CD4-positive, alpha-beta T cell (primary cell): Measurements from ENCODE around the gene SPINK2. TPM values are rescaled to one million over a fixed set of nuclear protein-coding genes. Genes with fewer than 3 reads are reported as not detected.

Experiments
- ATAC-seq: fragments of 200-7000 bp; cut with Tn5 transposase; one replicate; pipeline ENCODE4 v1.10.0; 2022; ENCODE audit warnings: mild to moderate bottlenecking; ENCODE audit not compliant: poor library complexity
- CTCF ChIA-PET: fragments of 350-600 bp; sonication (Branson Sonifier 250); formaldehyde crosslinking; loops from one replicate; lab custom pipeline; 2021; ENCODE audit warnings: antibody characterized with exemption, inconsistent platforms; lab: Charles Lee
- POLR2A ChIA-PET: fragments of 350-600 bp; sonication (Branson Sonifier 250); formaldehyde crosslinking; loops from one replicate; lab custom pipeline; 2021; ENCODE audit warnings: antibody characterized with exemption, inconsistent platforms; lab: Charles Lee
- DNase-seq, 14 experiments: peaks; one replicate each; pipeline ENCODE4 v3.0.0-alpha.2; 2013 to 2020; ENCODE audit warnings: mixed read lengths in 2 of 14
- H3K27ac ChIP-seq, 2 donors: one replicate each; pipeline versions ENCODE4 v1.5.1 to v1.7.0; 2013; ENCODE audit warnings: low read length in 2 of 2, low read depth in 1 of 2, mild to moderate bottlenecking in 1 of 2
- H3K27me3 ChIP-seq, 2 experiments: 1 replicate in 1 of 2; 2 replicates in 1 of 2; pipeline versions ENCODE4 v1.6.1 to v1.7.0; 2013; ENCODE audit warnings: low read length in 2 of 2, control low read depth in 1 of 2, mild to moderate bottlenecking in 1 of 2, moderate library complexity in 1 of 2; ENCODE audit not compliant: insufficient read depth in 2 of 2, control insufficient read depth in 1 of 2
- H3K36me3 ChIP-seq: one replicate; pipeline ENCODE4 v1.6.1; 2013; ENCODE audit warnings: low read length, control low read depth; ENCODE audit not compliant: insufficient read depth
- H3K4me1 ChIP-seq: one replicate; pipeline ENCODE4 v1.6.1; 2013; ENCODE audit warnings: low read length, control low read depth; ENCODE audit not compliant: insufficient read depth
- H3K4me3 ChIP-seq: one replicate; pipeline ENCODE4 v1.5.1; 2013; ENCODE audit warnings: mild to moderate bottlenecking, low read length, moderate library complexity
- H3K9me3 ChIP-seq, 2 experiments: 1 replicate in 1 of 2; 2 replicates in 1 of 2; pipeline versions ENCODE4 v1.6.1 to v1.7.0; 2013; ENCODE audit warnings: low read length in 2 of 2, mild to moderate bottlenecking in 2 of 2, control low read depth in 1 of 2, moderate library complexity in 1 of 2; ENCODE audit not compliant: control insufficient read depth in 1 of 2, insufficient read depth in 1 of 2
- H3K27ac Mint-ChIP-seq: one replicate; pipeline ENCODE4 v1.8.0; 2020; ENCODE audit warnings: mixed read lengths
- H3K27me3 Mint-ChIP-seq: one replicate; pipeline ENCODE4 v1.8.0; 2021; ENCODE audit warnings: mixed read lengths
- H3K36me3 Mint-ChIP-seq: one replicate; pipeline ENCODE4 v1.8.0; 2021; ENCODE audit warnings: low read depth, mixed read lengths
- H3K4me1 Mint-ChIP-seq: one replicate; pipeline ENCODE4 v1.8.0; 2021; ENCODE audit warnings: low read depth, mixed read lengths
- H3K4me3 Mint-ChIP-seq: one replicate; pipeline ENCODE4 v1.8.0; 2020; ENCODE audit warnings: mild to moderate bottlenecking, mixed read lengths
- H3K9me3 Mint-ChIP-seq: one replicate; pipeline ENCODE4 v1.8.0; 2020; ENCODE audit warnings: mixed read lengths
- intact Hi-C, 2 experiments: fragments of 100-400 bp; cut with DNase I in 1 of 2; cut with micrococcal nuclease in 1 of 2; formaldehyde crosslinking; loops; one replicate each; pipeline versions ENCODE4 v1.15.1 to v1.9.0; 2023 to 2025; cut with DNase I, micrococcal nuclease
- total RNA-seq, 174 experiments: library from RNA in 2 of 174; stranded (reverse) in 2 of 174; gene quantifications; one replicate each; pipeline ENCODE4 v1.2.3 and lab custom pipeline; 2021 to 2026
- TF ChIP-seq, protein P1 (sequence below): fragments of 200-600 bp; IDR thresholded peaks from one replicate; pipeline ENCODE4 v1.8.0; 2022; ENCODE audit warnings: antibody characterized with exemption, mild to moderate bottlenecking

The SPINK2 gene
- total RNA-seq, 2 experiments from 2014 or later: 4.0 to 5.2 TPM

DNA sequence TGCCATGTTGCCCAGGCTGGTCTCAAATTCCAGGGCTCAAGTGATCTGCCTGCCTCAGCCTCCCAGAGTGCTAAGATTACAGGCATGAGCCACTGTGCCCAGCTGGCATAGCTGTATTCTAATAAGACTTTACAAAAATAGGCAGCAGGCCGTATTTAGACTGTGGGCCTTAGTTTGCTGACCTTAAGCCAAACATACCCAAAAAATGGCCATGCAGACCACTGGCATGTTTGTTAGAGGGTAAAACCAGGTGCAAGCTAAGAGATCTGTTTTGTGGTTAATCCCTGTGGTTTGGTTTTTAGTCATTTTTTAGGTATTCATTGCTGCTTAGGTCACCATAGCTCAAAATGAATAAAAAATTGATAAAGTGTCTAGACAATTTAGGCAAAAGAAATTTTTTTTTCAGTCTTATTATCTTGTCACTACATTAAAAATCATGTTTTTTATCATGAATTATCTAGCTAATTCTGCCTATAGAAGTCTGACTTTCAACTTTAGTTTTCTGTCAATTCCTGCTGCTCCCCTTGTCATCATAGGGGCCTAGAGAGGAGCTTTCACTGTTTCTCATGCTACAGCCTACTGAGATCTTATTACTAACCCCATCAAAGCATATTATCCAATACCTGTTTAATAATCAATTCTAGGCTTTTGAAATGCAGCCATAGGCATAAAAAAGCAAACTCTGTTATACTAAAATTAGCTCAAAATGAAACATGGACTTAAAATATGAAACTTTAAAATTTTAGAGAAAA is 7.5 kb upstream of the SPINK2 start:
- Histone ChIP-seq H3K27ac (no peak overlapping the region), H3K27me3 (no peaks in the 10 kb centered on the region), H3K4me3 (no peak overlapping the region), H3K9me3 (no peaks in the 10 kb centered on the region), H3K4me1 (no peaks in the 10 kb centered on the region), H3K36me3 (no peaks in the 10 kb centered on the region)
- H3K4me1 Mint-ChIP-seq: no peaks in the 10 kb centered on the region
- DNase-seq (no peak), ATAC-seq (no peak)
- no peaks in the 10 kb centered on the region for H3K27me3 Mint-ChIP-seq
- ChIA-PET POLR2A (interaction anchor here (0.7 kb wide), 1 partner anchor 78 kb away, joined by 3 read pairs; the partner anchor contains the start of gene REST), CTCF (interaction anchor here (0.7 kb wide), 1 partner anchor 13 kb away, joined by 3 read pairs; no protein-coding TSS in a partner anchor)
- intact Hi-C loops: no loop called here
- H3K9me3 Mint-ChIP-seq: no peaks in the 10 kb centered on the region
- TF ChIP-seq, protein P1, sequence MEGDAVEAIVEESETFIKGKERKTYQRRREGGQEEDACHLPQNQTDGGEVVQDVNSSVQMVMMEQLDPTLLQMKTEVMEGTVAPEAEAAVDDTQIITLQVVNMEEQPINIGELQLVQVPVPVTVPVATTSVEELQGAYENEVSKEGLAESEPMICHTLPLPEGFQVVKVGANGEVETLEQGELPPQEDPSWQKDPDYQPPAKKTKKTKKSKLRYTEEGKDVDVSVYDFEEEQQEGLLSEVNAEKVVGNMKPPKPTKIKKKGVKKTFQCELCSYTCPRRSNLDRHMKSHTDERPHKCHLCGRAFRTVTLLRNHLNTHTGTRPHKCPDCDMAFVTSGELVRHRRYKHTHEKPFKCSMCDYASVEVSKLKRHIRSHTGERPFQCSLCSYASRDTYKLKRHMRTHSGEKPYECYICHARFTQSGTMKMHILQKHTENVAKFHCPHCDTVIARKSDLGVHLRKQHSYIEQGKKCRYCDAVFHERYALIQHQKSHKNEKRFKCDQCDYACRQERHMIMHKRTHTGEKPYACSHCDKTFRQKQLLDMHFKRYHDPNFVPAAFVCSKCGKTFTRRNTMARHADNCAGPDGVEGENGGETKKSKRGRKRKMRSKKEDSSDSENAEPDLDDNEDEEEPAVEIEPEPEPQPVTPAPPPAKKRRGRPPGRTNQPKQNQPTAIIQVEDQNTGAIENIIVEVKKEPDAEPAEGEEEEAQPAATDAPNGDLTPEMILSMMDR: no peak
- H3K27ac Mint-ChIP-seq: no peak overlapping the region
- no peaks in the 10 kb centered on the region for H3K36me3 Mint-ChIP-seq
- no peak overlapping the region for H3K4me3 Mint-ChIP-seq

DNA sequence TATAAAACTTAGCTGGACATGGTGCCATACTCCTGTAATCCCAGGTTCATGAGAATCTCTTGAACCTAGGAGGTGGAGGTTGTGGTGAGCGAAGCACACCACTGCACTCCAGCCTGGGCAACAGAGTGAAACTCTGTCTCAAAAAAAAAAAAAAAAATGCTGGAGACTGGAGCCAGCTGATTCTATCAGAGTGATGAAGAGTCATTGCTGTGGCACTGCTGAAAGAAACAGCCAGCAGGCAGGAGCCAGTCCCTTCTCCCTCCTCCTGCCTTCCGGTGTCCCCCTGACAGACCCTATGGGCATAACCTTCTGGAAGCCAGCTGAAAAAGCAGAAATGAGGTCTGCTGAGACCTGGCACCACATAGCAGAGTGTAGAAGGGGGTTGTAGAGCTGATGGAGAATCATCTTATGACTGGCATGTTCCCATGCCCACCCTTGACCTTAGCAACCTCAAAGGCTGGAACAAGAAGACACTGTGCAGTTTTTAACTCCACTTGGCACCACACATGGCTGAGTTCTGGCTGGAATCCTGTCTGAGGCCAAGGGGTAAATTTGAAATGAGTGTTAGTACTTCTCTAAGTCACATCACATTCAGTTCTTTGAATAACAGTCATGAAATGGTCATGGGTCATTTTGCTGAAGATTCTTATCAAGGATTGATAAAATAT is 2.6 kb upstream of the SPINK2 start:
- intact Hi-C loops: loop anchor here (5.0 kb wide), 3 partner anchors 83 to 387 kb away; partner anchors contain the start of genes PAICS (in 1 of the 2), PPAT (in 1 of the 2) and REST (in 1 of the 2)
- peaks cover 17% of the 10 kb centered on the region for H3K4me1 ChIP-seq
- ChIA-PET POLR2A (no interaction called here), CTCF (interaction anchor here (0.7 to 1.7 kb wide), 2 partner anchors 13 to 248 kb away, joined by 3 to 4 read pairs; no protein-coding TSS in a partner anchor)
- no peak overlapping the region for H3K4me3 Mint-ChIP-seq
- H3K9me3 Mint-ChIP-seq: no peaks in the 10 kb centered on the region
- no peaks in the 10 kb centered on the region for H3K36me3 Mint-ChIP-seq
- no peaks in the 10 kb centered on the region for H3K36me3 ChIP-seq
- no peak overlapping the region for H3K4me3 ChIP-seq
- H3K4me1 Mint-ChIP-seq: peaks cover 19% of the 10 kb centered on the region
- H3K27ac Mint-ChIP-seq: no peak overlapping the region
- TF ChIP-seq, protein P1: no peak
- H3K27ac ChIP-seq: no peak overlapping the region
- DNase-seq: no peak
- H3K9me3 ChIP-seq: no peaks in the 10 kb centered on the region
- no peak for ATAC-seq
- no peaks in the 10 kb centered on the region for H3K27me3 Mint-ChIP-seq
- no peaks in the 10 kb centered on the region for H3K27me3 ChIP-seq

DNA sequence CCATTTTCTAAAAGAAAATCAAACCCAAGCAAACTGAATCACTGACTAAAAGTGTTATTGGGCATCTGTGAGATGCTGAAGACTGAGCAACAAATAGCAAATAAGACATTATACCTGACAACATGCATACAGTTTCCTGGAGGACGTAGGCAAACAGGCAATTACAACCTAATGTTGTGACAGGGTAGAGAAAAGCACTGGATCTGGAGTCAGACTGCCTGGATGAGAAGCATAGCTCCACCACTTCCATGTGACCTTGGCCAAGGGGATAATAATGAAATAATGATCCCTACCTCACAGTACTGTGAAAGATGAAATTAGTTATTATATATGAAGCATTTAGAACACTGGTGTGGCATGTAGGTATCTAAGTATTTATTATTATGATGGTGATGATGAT is 2.7 kb downstream of the SPINK2 start:
- H3K9me3 ChIP-seq: no peaks in the 10 kb centered on the region

More for the DNA sequence above, 2.7 kb downstream of the SPINK2 start:
- TF ChIP-seq, protein P1: no peak
- ATAC-seq: no peak
- H3K27me3 Mint-ChIP-seq: no peaks in the 10 kb centered on the region
- Histone ChIP-seq H3K27ac (no peak overlapping the region), H3K4me1 (peaks cover 33% of the 10 kb centered on the region), H3K36me3 (no peaks in the 10 kb centered on the region), H3K27me3 (no peaks in the 10 kb centered on the region), H3K4me3 (no peak overlapping the region)
- ChIA-PET POLR2A (interaction anchor here (1.1 to 1.3 kb wide), 2 partner anchors 14 to 61 kb away, joined by 3 to 4 read pairs; no protein-coding TSS in a partner anchor), CTCF (no interaction called here)
- intact Hi-C loops: no loop called here
- peak overlapping the region; percentile 69 for H3K4me3 Mint-ChIP-seq
- no peak for DNase-seq
- peak overlapping the region; percentile 35 for H3K27ac Mint-ChIP-seq
- H3K9me3 Mint-ChIP-seq: no peaks in the 10 kb centered on the region
- H3K4me1 Mint-ChIP-seq: peaks cover 36% of the 10 kb centered on the region
- no peaks in the 10 kb centered on the region for H3K36me3 Mint-ChIP-seq
